Activated naive CD8-positive, alpha-beta T cell treated with anti-CD3 and anti-CD28 coated beads, Interleukin-2, amount 10 ng/mL, durations not matched to agents 7 days and 5 days (primary cell): ENCODE data around the gene MAP1S. TPM values are rescaled to one million over a fixed set of nuclear protein-coding genes. Genes with fewer than 3 reads are reported as not detected.

Experiments
- ATAC-seq: fragments of 150-1000 bp; cut with Tn5 transposase; one replicate; pipeline ENCODE4 v1.10.0; 2021; ENCODE audit warnings: low read depth, moderate library complexity
- POLR2A ChIA-PET: fragments of 350-600 bp; sonication (Branson Sonifier 250); formaldehyde crosslinking; loops from one replicate; lab custom pipeline; 2021; ENCODE audit warnings: antibody characterized with exemption; lab: Charles Lee
- DNase-seq: peaks from one replicate; pipeline ENCODE4 v3.0.0; 2021
- H3K27ac Mint-ChIP-seq: one replicate; pipeline ENCODE4 v1.8.0; 2022; ENCODE audit warnings: mild to moderate bottlenecking, mixed read lengths
- H3K27me3 Mint-ChIP-seq: one replicate; pipeline ENCODE4 v1.8.0; 2022; ENCODE audit warnings: mild to moderate bottlenecking, moderate library complexity, mixed read lengths
- H3K36me3 Mint-ChIP-seq: one replicate; pipeline ENCODE4 v1.8.0; 2021; ENCODE audit warnings: mild to moderate bottlenecking, mixed read lengths
- H3K4me1 Mint-ChIP-seq: one replicate; pipeline ENCODE4 v1.8.0; 2021; ENCODE audit warnings: mixed read lengths
- H3K4me3 Mint-ChIP-seq: one replicate; pipeline ENCODE4 v1.8.0; 2022; ENCODE audit warnings: mild to moderate bottlenecking, moderate library complexity, mixed read lengths
- H3K9me3 Mint-ChIP-seq: one replicate; pipeline ENCODE4 v1.8.0; 2021; ENCODE audit warnings: mixed read lengths
- total RNA-seq, 2 experiments: library from RNA; stranded (reverse); gene quantifications; one replicate each; pipeline ENCODE4 v1.2.3, GENCODE V29; 2021

Gene MAP1S
- total RNA-seq, 2 experiments from 2014 or later, result 71.2 to 78.4 TPM

DNA sequence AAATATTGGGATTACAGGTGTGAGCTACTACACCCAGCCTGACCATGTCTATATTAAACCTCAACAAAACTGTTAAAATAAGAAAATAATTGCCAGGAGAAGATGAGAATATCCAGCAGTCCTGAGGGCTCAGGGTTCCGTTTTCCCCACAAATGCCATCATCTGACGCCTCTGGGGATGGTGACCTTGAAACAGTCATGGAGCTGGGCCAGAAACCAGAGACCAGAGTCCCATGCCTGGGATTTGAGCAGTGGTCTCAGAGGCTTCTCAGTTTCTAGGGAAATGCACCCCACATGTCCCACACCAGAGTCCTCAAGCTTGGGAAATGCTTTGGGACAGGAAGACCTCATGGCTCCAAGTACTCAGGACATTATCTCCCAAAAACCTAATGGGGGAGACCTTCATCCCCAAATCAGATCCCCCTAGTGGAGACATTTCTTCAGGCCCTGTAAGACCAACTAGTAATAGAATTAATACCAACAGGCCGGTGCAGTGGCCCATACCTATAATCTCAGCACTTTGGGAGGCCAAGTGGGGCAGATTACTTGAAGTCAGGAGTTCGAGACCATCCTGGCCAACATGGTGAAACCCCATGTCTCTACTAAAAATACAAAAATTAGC lies 2.9 kb upstream of the MAP1S start:
- Mint-ChIP-seq H3K27ac (no peak overlapping the region), H3K36me3 (no peaks in the 10 kb centered on the region), H3K9me3 (no peaks in the 10 kb centered on the region), H3K4me3 (no peak overlapping the region), H3K27me3 (peaks cover 5% of the 10 kb centered on the region), H3K4me1 (peaks cover 25% of the 10 kb centered on the region)
- no peak for DNase-seq
- ATAC-seq, result no peak
- POLR2A ChIA-PET, result no interaction called here

DNA sequence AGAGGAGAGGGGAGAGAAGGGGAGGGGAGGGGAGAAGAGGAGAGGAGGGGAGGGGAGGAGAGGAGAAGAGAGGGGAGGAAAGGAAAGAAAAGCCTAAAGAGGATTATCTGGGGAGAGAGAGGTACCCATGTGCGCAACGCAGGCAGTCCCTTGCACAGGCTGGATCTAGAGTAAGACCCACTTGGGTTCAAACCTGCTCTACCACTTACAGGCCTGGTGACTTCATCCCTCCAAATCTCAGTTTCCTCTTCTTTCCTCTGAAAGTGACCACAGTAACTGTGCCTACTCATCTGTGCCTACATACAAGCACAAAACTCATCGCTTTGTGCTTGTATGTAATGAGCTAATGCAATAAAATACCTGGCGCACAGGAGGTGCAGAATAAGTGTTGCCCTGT lies 732 bp upstream of the MAP1S start:
- Mint-ChIP-seq H3K27ac (peak overlapping the region; percentile 84), H3K4me1 (peaks cover 32% of the 10 kb centered on the region), H3K9me3 (no peaks in the 10 kb centered on the region), H3K4me3 (peak overlapping the region; percentile 76), H3K27me3 (peaks cover 2% of the 10 kb centered on the region), H3K36me3 (no peaks in the 10 kb centered on the region)
- DNase-seq (no peak), ATAC-seq (no peak)
- POLR2A ChIA-PET, result interaction anchor here (0.5 to 2.4 kb wide), 12 partner anchors 12 to 214 kb away, joined by 3 to 10 read pairs (median 4); partner anchors contain the start of genes CCDC124, FCHO1 and RPL18A

DNA sequence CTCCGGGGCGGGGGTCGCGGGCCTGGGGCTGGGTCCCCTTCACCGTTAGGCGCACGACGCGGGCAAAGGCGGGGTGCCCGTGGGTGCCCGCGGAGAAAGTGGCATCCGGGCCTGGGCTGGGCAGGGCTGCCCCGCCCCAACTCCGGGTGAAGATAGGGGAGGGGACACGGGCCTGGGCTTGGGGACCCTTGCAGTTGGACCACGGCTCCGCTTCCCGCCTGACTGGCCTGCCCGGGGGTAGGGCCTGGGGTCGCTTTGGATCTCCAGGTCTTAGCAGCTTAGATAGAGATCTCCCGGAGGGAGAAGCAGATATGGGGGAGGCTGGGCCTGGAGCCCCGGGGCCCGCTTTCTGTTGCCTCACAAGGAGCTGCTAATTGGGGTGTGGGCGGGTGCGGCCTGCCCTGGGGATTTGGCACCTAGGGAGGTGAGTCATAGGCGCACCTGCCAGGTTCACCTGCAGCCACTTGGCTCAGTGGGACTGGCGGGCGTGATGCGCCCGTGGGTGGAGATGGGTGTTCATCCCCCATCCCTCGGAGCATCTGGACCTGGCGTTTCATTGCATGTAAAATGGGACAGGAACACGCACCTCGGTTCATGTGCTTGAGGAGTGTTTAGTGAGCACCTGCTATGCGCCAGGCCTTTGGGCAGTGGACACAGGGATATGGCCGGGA lies 585 bp downstream of the MAP1S start:
- peak overlapping the region; percentile 78 for H3K27ac Mint-ChIP-seq

DNA sequence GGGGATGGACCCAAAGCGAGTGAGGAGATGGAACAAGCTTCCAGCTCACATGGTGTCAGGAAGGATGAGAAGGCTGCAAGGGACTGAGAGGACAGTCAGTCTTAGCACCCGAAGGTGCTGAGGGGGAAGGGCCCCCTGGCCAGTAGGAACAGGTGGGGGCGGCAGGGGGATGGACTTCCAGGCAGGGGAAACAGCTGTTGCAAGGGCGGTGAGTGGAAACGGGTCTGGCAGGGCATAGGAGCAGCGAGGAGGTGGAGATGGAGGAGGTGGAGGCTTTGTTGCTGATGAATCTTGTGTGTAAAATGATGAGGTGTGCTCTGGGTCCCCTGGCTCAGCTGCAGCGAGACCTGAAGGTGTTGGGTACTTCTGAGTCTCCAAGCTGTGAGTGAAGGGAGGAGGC lies 1.2 kb downstream of the MAP1S start:
- DNase-seq (no peak), ATAC-seq (no peak)
- Mint-ChIP-seq H3K4me3 (peak overlapping the region; percentile 93), H3K27me3 (peaks cover 2% of the 10 kb centered on the region), H3K9me3 (no peaks in the 10 kb centered on the region), H3K36me3 (peaks cover 8% of the 10 kb centered on the region), H3K27ac (peak overlapping the region; percentile 78), H3K4me1 (peaks cover 34% of the 10 kb centered on the region)
- POLR2A ChIA-PET, result interaction anchor here (1.1 to 2.4 kb wide), 3 partner anchors 23 to 151 kb away, joined by 3 to 10 read pairs (median 8); partner anchors contain the start of genes FCHO1 and SLC5A5

More for the DNA sequence above, 585 bp downstream of the MAP1S start:
- POLR2A ChIA-PET, result interaction anchor here (0.6 to 2.4 kb wide), 12 partner anchors 13 to 248 kb away, joined by 3 to 10 read pairs (median 4); partner anchors contain the start of genes CCDC124, FCHO1, RPL18A and SLC5A5
- peaks cover 2% of the 10 kb centered on the region for H3K27me3 Mint-ChIP-seq
- H3K36me3 Mint-ChIP-seq, result peaks cover 4% of the 10 kb centered on the region
- DNase-seq (no peak), ATAC-seq (peak; percentile 42)
- H3K4me1 Mint-ChIP-seq, result peaks cover 32% of the 10 kb centered on the region
- no peaks in the 10 kb centered on the region for H3K9me3 Mint-ChIP-seq
- peak overlapping the region; percentile 93 for H3K4me3 Mint-ChIP-seq

DNA sequence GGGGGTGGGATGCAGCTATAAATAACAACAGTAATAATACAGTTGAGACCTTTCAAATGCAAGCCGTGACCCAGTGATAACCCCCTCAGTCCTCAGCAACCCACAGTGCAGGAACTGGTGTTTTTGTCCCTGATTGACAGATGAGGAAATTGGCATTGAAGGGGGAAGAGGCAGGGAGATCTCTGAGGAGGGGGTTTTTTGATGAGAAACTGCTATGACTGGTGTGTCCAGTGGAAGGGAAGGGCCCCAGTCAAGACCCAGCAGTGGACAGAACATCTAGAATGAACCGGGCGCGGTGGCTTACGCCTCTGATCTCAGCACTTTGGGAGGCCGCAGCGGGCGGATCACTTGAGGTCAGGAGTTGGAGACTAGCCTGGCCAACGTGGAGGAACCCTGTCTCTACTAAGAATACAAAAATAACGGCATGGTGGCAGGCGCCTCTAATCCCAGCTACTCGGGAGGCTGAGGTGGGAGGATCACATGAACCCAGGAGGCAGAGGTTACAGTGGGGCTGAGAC lies 1.9 kb downstream of the MAP1S start:
- H3K9me3 Mint-ChIP-seq, result no peaks in the 10 kb centered on the region
- H3K36me3 Mint-ChIP-seq, result peaks cover 8% of the 10 kb centered on the region
- no peak for DNase-seq
- no peaks in the 10 kb centered on the region for H3K27me3 Mint-ChIP-seq
- no peak for ATAC-seq
- peak overlapping the region; percentile 33 for H3K27ac Mint-ChIP-seq
- peak overlapping the region; percentile 93 for H3K4me3 Mint-ChIP-seq
- H3K4me1 Mint-ChIP-seq, result peaks cover 34% of the 10 kb centered on the region
- POLR2A ChIA-PET, result interaction anchor here (2.4 kb wide), 1 partner anchor 22 kb away, joined by 8 read pairs; no protein-coding TSS in a partner anchor

DNA sequence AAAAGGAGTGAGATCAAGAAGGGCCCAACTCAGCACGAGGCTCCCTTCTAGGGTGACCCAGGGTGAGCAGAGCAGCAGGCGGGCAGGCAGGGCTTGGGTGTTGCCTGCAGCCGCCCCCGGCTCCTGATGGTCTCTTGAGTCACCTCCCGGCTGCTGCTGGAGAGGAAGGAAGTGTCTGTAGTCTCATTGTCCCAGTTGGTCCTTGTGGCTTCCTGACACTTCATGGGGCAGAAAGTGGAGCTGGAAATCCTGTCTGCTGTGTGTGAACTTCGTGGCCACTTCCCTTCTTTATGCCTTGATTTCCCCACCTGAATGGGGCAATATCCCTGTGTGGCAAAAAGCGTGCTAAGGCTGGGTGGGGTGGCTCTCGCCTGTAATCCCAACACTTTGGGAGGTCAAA lies 2.5 kb downstream of the MAP1S start:
- H3K4me3 Mint-ChIP-seq, result peak overlapping the region; percentile 93
- no peaks in the 10 kb centered on the region for H3K9me3 Mint-ChIP-seq
- peak overlapping the region; percentile 33 for H3K27ac Mint-ChIP-seq
- ATAC-seq, result no peak
- peaks cover 8% of the 10 kb centered on the region for H3K36me3 Mint-ChIP-seq
- POLR2A ChIA-PET, result no interaction called here
- H3K4me1 Mint-ChIP-seq, result peaks cover 34% of the 10 kb centered on the region
- no peaks in the 10 kb centered on the region for H3K27me3 Mint-ChIP-seq
- DNase-seq, result no peak

DNA sequence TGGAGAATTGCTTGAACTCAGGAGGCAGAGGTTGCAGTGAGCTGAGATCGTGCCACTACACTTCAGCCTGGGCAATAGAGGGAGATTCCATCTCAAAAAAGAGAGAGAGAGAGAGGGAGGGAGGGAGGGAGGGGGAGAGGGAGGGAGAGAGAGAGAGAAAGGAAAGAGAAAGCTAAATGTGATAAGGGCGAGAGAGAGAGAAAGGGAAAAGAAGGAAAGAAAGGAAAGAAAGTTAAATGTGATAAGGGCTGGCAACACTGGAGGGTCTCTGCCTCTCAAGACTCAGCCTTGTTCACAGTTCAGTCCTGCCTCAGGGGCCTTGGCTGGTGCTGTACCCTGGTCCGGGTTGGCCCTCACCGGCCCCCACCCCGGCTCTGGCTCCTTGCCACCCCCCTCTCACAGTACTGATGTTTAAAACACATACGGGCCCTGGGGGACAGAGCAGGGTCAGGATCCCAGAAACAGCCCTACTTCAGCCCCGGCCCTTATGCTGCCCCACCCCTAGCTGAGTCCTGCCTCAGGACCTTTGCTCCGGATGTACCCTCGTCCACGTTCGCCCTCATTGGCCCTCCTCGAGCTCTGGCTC lies 3.5 kb downstream of the MAP1S start:
- no peaks in the 10 kb centered on the region for H3K27me3 Mint-ChIP-seq
- H3K4me1 Mint-ChIP-seq, result peaks cover 30% of the 10 kb centered on the region
- POLR2A ChIA-PET, result no interaction called here
- no peak overlapping the region for H3K4me3 Mint-ChIP-seq
- H3K36me3 Mint-ChIP-seq, result peaks cover 8% of the 10 kb centered on the region
- DNase-seq (no peak), ATAC-seq (no peak)
- no peak overlapping the region for H3K27ac Mint-ChIP-seq
- H3K9me3 Mint-ChIP-seq, result no peaks in the 10 kb centered on the region

DNA sequence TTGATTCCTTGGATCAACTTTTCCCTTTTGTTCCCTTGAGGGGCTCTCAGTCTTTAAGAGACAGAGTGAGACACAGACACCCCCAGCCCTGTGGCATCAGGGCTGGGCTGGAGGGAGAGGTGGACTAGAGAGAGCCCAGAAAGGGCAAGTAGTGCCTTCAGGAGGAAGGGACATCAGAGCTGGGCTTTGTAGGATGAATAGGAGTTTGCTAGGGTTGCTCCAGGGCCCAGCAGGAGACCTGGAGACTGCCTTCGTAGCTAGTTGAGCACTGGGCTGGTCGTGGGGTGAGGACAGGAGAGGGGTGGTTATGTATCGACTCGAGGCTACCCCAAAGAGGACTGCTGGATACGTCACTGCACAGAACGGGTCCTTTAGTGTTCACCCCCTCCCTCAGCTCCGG lies 5.4 kb downstream of the MAP1S start:
- DNase-seq (no peak), ATAC-seq (no peak)
- H3K27me3 Mint-ChIP-seq, result no peaks in the 10 kb centered on the region
- peaks cover 8% of the 10 kb centered on the region for H3K36me3 Mint-ChIP-seq
- POLR2A ChIA-PET, result interaction anchor here (0.5 kb wide), 1 partner anchor 18 kb away, joined by 4 read pairs; no protein-coding TSS in a partner anchor
- H3K4me3 Mint-ChIP-seq, result no peak overlapping the region
- no peak overlapping the region for H3K27ac Mint-ChIP-seq
- peaks cover 23% of the 10 kb centered on the region for H3K4me1 Mint-ChIP-seq
- H3K9me3 Mint-ChIP-seq, result no peaks in the 10 kb centered on the region

DNA sequence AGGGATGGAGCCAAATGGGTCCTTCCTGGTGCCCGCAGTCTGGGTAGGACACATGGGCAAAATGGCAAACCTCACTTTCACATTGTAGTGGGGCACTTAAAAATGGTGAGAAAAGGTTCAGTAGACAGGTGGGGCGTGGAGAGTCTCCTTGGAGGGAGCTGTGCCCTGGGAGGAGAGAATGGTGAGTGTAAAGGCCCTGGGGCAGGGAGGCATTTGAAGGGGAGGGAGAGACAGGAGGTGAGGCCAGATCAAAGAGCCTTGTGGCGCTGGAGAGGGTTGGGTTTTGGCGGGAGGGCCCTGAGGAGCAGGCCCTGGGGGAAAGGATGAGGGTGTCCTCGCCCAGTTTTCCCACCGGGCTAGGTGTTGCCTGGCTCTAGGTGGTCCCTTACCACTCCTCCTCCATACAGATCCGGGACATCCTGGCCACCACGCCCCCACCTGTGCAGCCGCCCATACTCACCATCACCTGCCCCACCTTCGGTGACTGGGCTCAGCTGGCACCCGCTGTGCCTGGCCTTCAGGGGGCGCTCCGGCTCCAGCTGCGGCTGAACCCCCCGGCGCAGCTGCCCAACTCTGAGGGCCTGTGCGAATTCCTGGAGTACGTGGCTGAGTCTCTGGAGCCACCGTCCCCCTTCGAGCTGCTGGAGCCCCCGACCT lies 6.3 kb downstream of the MAP1S start:
- H3K4me3 Mint-ChIP-seq, result no peak overlapping the region
- no peaks in the 10 kb centered on the region for H3K27me3 Mint-ChIP-seq
- H3K36me3 Mint-ChIP-seq, result peaks cover 15% of the 10 kb centered on the region
- H3K9me3 Mint-ChIP-seq, result no peaks in the 10 kb centered on the region
- POLR2A ChIA-PET, result no interaction called here
- DNase-seq, result peak; percentile 47
- no peak overlapping the region for H3K27ac Mint-ChIP-seq
- peaks cover 19% of the 10 kb centered on the region for H3K4me1 Mint-ChIP-seq
- no peak for ATAC-seq

DNA sequence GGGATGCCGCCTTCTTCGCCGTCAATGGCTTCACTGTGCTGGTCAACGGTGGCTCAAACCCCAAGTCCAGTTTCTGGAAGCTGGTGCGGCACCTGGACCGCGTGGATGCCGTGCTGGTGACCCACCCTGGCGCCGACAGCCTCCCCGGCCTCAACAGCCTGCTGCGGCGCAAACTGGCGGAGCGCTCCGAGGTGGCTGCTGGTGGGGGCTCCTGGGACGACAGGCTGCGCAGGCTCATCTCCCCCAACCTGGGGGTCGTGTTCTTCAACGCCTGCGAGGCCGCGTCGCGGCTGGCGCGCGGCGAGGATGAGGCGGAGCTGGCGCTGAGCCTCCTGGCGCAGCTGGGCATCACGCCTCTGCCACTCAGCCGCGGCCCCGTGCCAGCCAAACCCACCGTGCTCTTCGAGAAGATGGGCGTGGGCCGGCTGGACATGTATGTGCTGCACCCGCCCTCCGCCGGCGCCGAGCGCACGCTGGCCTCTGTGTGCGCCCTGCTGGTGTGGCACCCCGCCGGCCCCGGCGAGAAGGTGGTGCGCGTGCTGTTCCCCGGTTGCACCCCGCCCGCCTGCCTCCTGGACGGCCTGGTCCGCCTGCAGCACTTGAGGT lies 7.0 kb downstream of the MAP1S start:
- H3K27me3 Mint-ChIP-seq, result no peaks in the 10 kb centered on the region
- DNase-seq (no peak), ATAC-seq (no peak)
- H3K9me3 Mint-ChIP-seq, result no peaks in the 10 kb centered on the region
- no peak overlapping the region for H3K4me3 Mint-ChIP-seq
- peaks cover 22% of the 10 kb centered on the region for H3K36me3 Mint-ChIP-seq
- H3K4me1 Mint-ChIP-seq, result peaks cover 16% of the 10 kb centered on the region
- POLR2A ChIA-PET, result no interaction called here
- H3K27ac Mint-ChIP-seq, result no peak overlapping the region

DNA sequence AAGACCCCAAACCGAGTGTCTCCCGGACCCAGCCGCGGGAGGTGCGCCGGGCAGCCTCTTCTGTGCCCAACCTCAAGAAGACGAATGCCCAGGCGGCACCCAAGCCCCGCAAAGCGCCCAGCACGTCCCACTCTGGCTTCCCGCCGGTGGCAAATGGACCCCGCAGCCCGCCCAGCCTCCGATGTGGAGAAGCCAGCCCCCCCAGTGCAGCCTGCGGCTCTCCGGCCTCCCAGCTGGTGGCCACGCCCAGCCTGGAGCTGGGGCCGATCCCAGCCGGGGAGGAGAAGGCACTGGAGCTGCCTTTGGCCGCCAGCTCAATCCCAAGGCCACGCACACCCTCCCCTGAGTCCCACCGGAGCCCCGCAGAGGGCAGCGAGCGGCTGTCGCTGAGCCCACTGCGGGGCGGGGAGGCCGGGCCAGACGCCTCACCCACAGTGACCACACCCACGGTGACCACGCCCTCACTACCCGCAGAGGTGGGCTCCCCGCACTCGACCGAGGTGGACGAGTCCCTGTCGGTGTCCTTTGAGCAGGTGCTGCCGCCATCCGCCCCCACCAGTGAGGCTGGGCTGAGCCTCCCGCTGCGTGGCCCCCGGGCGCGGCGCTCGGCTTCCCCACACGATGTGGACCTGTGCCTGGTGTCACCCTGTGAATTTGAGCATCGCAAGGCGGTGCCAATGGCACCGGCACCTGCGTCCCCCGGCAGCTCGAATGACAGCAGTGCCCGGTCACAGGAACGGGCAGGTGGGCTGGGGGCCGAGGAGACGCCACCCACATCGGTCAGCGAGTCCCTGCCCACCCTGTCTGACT lies 7.9 kb downstream of the MAP1S start:
- no peak overlapping the region for H3K27ac Mint-ChIP-seq
- peaks cover 28% of the 10 kb centered on the region for H3K36me3 Mint-ChIP-seq
- POLR2A ChIA-PET, result interaction anchor here (1.3 kb wide), 1 partner anchor 24 kb away, joined by 3 read pairs; the partner anchor contains the start of gene FCHO1
- H3K9me3 Mint-ChIP-seq, result no peaks in the 10 kb centered on the region
- no peak overlapping the region for H3K4me3 Mint-ChIP-seq
- H3K27me3 Mint-ChIP-seq, result no peaks in the 10 kb centered on the region
- ATAC-seq (no peak), DNase-seq (no peak)
- H3K4me1 Mint-ChIP-seq, result peaks cover 13% of the 10 kb centered on the region

DNA sequence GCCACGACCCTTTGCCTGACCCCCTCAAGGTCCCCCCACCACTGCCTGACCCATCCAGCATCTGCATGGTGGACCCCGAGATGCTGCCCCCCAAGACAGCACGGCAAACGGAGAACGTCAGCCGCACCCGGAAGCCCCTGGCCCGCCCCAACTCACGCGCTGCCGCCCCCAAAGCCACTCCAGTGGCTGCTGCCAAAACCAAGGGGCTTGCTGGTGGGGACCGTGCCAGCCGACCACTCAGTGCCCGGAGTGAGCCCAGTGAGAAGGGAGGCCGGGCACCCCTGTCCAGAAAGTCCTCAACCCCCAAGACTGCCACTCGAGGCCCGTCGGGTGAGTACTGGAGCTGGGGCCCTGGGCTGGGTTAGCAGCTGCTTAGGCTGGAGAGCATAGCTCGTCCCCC lies 8.6 kb downstream of the MAP1S start:
- H3K36me3 Mint-ChIP-seq, result peaks cover 29% of the 10 kb centered on the region
- no peak for ATAC-seq
- POLR2A ChIA-PET, result interaction anchor here (1.3 kb wide), 1 partner anchor 23 kb away, joined by 3 read pairs; the partner anchor contains the start of gene FCHO1

More for the DNA sequence above, 8.6 kb downstream of the MAP1S start:
- Mint-ChIP-seq H3K27me3 (no peaks in the 10 kb centered on the region), H3K9me3 (no peaks in the 10 kb centered on the region), H3K4me3 (no peak overlapping the region), H3K4me1 (peaks cover 13% of the 10 kb centered on the region), H3K27ac (no peak overlapping the region)
- DNase-seq, result no peak
